Measurements from ENCODE around the gene ODC1.

GRCh38 chr2:10467401-10467800, 19.3 kb upstream of the ODC1 start:
- TF ChIP-seq CTCF (IDR thresholded peaks at IDR 0.05; ENCODE audit: insufficient read depth, low read length, poor library complexity, severe bottlenecking) (no peak), EZH2phosphoT487 (conservative IDR thresholded peaks at IDR 0.05; ENCODE audit: low read length) (no peak)

All from SU-DHL-6 (cell line).